GM12878 (cell line): ENCODE measurements around the gene GREM1.

Source experiments
- CTCF ChIP-seq, 3 experiments: IDR thresholded peaks in 2 of 3; conservative IDR thresholded peaks in 1 of 3; 2 replicates each; pipeline ENCODE4 v1.5.1; 2011; ENCODE audit warnings: low read depth in 3 of 3, low read length in 3 of 3, mild to moderate bottlenecking in 3 of 3, control low read depth in 2 of 3, moderate library complexity in 2 of 3, inconsistent platforms in 1 of 3, mixed read lengths in 1 of 3; ENCODE audit not compliant: control insufficient read depth in 2 of 3, insufficient read depth in 1 of 3; ENCODE audit errors: extremely low read depth in 1 of 3
- DPF2 ChIP-seq: fragments of 450-650 bp; IDR thresholded peaks from 2 replicates; pipeline ENCODE4 v1.6.1; 2017; ENCODE audit warnings: mild to moderate bottlenecking
- EP300 ChIP-seq, 2 experiments: fragments of 150-350 bp in 1 of 2; IDR thresholded peaks; 2 replicates each; pipeline ENCODE4 v1.6.1; 2011 to 2012; ENCODE audit warnings: low read depth in 2 of 2, low read length in 2 of 2, borderline replicate concordance in 1 of 2, improper control_type of control experiment in 1 of 2, inconsistent platforms in 1 of 2; ENCODE audit not compliant: control insufficient read depth in 1 of 2
- ETV6 ChIP-seq, 2 experiments: fragments of 450-650 bp in 1 of 2; IDR thresholded peaks in 1 of 2; conservative IDR thresholded peaks in 1 of 2; 2 replicates each; pipeline ENCODE4 v1.6.1; 2014; ENCODE audit warnings: antibody characterized with exemption in 1 of 2, borderline replicate concordance in 1 of 2, low read depth in 1 of 2, mild to moderate bottlenecking in 1 of 2, moderate library complexity in 1 of 2
- EZH2 ChIP-seq: IDR thresholded peaks from 2 replicates; pipeline ENCODE4 v1.6.1; 2012; ENCODE audit warnings: low read depth, mild to moderate bottlenecking, control low read depth, inconsistent platforms, low read length, borderline replicate concordance; ENCODE audit not compliant: control insufficient read depth
- LARP7 ChIP-seq: fragments of 450-650 bp; IDR thresholded peaks from 2 replicates; pipeline ENCODE4 v1.6.1; 2017; ENCODE audit warnings: mild to moderate bottlenecking
- MEF2A ChIP-seq: IDR thresholded peaks from 2 replicates; pipeline ENCODE4 v1.6.1; 2011; ENCODE audit warnings: low read depth, mild to moderate bottlenecking, low read length, moderate library complexity; ENCODE audit not compliant: insufficient read depth
- POLR2A ChIP-seq: IDR thresholded peaks from 2 replicates; pipeline ENCODE4 v1.6.1; 2011; ENCODE audit warnings: low read depth, mild to moderate bottlenecking, low read length
- POLR2AphosphoS5 ChIP-seq: IDR thresholded peaks from 2 replicates; pipeline ENCODE4 v1.6.1; 2011; ENCODE audit warnings: mild to moderate bottlenecking, low read length, inconsistent platforms
- SIN3A ChIP-seq: IDR thresholded peaks from 2 replicates; pipeline ENCODE4 v1.6.1; 2012; ENCODE audit warnings: low read depth, low read length, improper control_type of control experiment
- ZBTB11 ChIP-seq: fragments of 450-650 bp; formaldehyde crosslinking; IDR thresholded peaks from 2 replicates; pipeline ENCODE4 v1.5.0; 2022; ENCODE audit warnings: mild to moderate bottlenecking, missing genetic modification characterization

GRCh38 chr15:32729700-32730395, 12.0 kb downstream of the GREM1 start:
- no peak for TF ChIP-seq MEF2A
- TF ChIP-seq EZH2 = no peak
- TF ChIP-seq ZBTB11 = no peak
- no peak for TF ChIP-seq POLR2AphosphoS5
- no peak for TF ChIP-seq ETV6 (conservative IDR thresholded peaks at IDR 0.05 in 1 of 2, IDR thresholded peaks at IDR 0.05 in 1 of 2; ENCODE audit: borderline replicate concordance in 1 of 2, low read depth in 1 of 2)
- TF ChIP-seq LARP7 = no peak
- TF ChIP-seq POLR2A = no peak
- TF ChIP-seq CTCF (IDR thresholded peaks at IDR 0.05 in 2 of 3, conservative IDR thresholded peaks at IDR 0.05 in 1 of 3; ENCODE audit: control insufficient read depth in 2 of 3, extremely low read depth in 1 of 3, insufficient read depth in 1 of 3, low read depth in 3 of 3, low read length in 3 of 3) = no peak
- TF ChIP-seq SIN3A = no peak
- no peak for TF ChIP-seq EP300 (IDR thresholded peaks at IDR 0.05; ENCODE audit: borderline replicate concordance in 1 of 2, control insufficient read depth in 1 of 2, low read depth in 2 of 2, low read length in 2 of 2)
- TF ChIP-seq DPF2 = no peak
